ENCODE results near the gene MAN1C1. TPM values are rescaled to one million over a fixed set of nuclear protein-coding genes. Genes with fewer than 3 reads are reported as not detected.

Gene MAN1C1
- polyA plus RNA-seq, 1 donor from 2014 or later = 1.3 TPM

DNA sequence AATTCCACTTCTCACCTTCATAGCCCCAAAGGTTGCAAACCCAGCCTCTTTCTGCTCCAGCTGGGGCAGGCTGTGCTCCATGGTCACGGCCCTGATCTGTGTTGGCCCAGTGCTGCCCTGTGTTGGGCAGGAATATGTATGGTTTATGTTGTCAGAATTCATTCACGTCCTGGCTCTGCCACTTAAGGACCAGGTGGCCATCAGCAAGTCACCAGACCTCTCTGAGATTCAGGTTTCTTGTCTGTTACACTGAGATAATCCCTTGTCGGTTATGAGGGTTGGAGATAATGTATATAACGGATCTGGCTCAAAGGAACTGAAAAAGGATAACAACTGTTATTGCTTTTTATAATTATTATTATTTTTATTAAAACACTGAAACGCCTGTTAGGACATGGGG lies 144.3 kb downstream of the MAN1C1 start:
- H3K4me2 ChIP-seq (ENCODE audit: low read length) = no peak overlapping the region
- no peaks in the 10 kb centered on the region for H3K9me2 ChIP-seq (ENCODE audit: insufficient read depth, low read length)
- H3K9me3 ChIP-seq (ENCODE audit: low read length) = no peaks in the 10 kb centered on the region
- no peaks in the 10 kb centered on the region for H3F3A ChIP-seq (ENCODE audit: insufficient read depth, low read length, poor library complexity, severe bottlenecking)
- TF ChIP-seq MXI1 (conservative IDR thresholded peaks at IDR 0.05; ENCODE audit: poor library complexity, severe bottlenecking) = no peak
- TF ChIP-seq RAD21 (conservative IDR thresholded peaks at IDR 0.05) = no peak
- TF ChIP-seq, protein P1, sequence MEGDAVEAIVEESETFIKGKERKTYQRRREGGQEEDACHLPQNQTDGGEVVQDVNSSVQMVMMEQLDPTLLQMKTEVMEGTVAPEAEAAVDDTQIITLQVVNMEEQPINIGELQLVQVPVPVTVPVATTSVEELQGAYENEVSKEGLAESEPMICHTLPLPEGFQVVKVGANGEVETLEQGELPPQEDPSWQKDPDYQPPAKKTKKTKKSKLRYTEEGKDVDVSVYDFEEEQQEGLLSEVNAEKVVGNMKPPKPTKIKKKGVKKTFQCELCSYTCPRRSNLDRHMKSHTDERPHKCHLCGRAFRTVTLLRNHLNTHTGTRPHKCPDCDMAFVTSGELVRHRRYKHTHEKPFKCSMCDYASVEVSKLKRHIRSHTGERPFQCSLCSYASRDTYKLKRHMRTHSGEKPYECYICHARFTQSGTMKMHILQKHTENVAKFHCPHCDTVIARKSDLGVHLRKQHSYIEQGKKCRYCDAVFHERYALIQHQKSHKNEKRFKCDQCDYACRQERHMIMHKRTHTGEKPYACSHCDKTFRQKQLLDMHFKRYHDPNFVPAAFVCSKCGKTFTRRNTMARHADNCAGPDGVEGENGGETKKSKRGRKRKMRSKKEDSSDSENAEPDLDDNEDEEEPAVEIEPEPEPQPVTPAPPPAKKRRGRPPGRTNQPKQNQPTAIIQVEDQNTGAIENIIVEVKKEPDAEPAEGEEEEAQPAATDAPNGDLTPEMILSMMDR (IDR thresholded peaks at IDR 0.05; ENCODE audit: poor library complexity, severe bottlenecking) = no peak
- no peak for TF ChIP-seq TAF1 (IDR thresholded peaks at IDR 0.05; ENCODE audit: low read depth)
- TF ChIP-seq, protein P2, sequence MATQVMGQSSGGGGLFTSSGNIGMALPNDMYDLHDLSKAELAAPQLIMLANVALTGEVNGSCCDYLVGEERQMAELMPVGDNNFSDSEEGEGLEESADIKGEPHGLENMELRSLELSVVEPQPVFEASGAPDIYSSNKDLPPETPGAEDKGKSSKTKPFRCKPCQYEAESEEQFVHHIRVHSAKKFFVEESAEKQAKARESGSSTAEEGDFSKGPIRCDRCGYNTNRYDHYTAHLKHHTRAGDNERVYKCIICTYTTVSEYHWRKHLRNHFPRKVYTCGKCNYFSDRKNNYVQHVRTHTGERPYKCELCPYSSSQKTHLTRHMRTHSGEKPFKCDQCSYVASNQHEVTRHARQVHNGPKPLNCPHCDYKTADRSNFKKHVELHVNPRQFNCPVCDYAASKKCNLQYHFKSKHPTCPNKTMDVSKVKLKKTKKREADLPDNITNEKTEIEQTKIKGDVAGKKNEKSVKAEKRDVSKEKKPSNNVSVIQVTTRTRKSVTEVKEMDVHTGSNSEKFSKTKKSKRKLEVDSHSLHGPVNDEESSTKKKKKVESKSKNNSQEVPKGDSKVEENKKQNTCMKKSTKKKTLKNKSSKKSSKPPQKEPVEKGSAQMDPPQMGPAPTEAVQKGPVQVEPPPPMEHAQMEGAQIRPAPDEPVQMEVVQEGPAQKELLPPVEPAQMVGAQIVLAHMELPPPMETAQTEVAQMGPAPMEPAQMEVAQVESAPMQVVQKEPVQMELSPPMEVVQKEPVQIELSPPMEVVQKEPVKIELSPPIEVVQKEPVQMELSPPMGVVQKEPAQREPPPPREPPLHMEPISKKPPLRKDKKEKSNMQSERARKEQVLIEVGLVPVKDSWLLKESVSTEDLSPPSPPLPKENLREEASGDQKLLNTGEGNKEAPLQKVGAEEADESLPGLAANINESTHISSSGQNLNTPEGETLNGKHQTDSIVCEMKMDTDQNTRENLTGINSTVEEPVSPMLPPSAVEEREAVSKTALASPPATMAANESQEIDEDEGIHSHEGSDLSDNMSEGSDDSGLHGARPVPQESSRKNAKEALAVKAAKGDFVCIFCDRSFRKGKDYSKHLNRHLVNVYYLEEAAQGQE (IDR thresholded peaks at IDR 0.05; ENCODE audit: borderline replicate concordance) = no peak
- no peak for TF ChIP-seq EP300 (conservative IDR thresholded peaks at IDR 0.05; ENCODE audit: poor library complexity, severe bottlenecking)
- no peak for TF ChIP-seq EZH2 (IDR thresholded peaks at IDR 0.05; ENCODE audit: borderline replicate concordance, insufficient read depth, low read length, poor library complexity, severe bottlenecking)
- no peak for TF ChIP-seq POLR2AphosphoS5 (IDR thresholded peaks at IDR 0.05)
- no peak for TF ChIP-seq SMC3 (conservative IDR thresholded peaks at IDR 0.05; ENCODE audit: poor library complexity)
- no peaks in the 10 kb centered on the region for H3K79me2 ChIP-seq (replicated peaks; ENCODE audit: insufficient read depth, low read length)
- no peaks in the 10 kb centered on the region for H3K27me3 ChIP-seq (ENCODE audit: insufficient read depth, low read depth, low read length)
- H4K20me1 ChIP-seq (ENCODE audit: insufficient read depth) = no peaks in the 10 kb centered on the region
- no peaks in the 10 kb centered on the region for H3K36me3 ChIP-seq (ENCODE audit: insufficient read depth, low read length)
- no peak overlapping the region for H2AFZ ChIP-seq (ENCODE audit: low read depth, low read length)
- H3K9ac ChIP-seq (ENCODE audit: low read length) = no peak overlapping the region
- no peak overlapping the region for H3K4me3 ChIP-seq (ENCODE audit: low read length)
- H3K27ac ChIP-seq (ENCODE audit: low read length) = no peak overlapping the region

DNA sequence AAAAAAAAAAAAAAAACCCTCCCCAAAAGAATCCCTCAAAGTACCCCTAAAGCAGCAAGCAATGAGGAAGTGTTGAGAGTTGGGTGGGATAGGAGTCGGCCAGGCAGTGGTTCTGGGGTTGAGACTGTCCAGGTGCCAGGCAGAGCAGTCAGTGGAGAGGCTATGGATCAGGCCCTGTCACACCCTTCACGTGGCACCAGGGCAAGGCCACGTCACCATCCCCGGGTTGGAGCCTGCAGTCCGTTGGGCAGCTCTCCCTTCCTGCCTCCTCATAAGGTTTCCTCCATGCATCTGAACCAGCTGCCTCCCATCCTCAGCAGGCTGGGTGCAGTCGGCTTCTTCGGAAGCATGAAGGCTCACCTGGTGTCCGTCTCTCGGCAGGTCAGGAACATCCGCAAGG lies 146.9 kb downstream of the MAN1C1 start:
- Histone ChIP-seq H3K9me3 (ENCODE audit: low read length) (no peaks in the 10 kb centered on the region), H2AFZ (ENCODE audit: low read depth, low read length) (no peak overlapping the region), H3F3A (ENCODE audit: insufficient read depth, low read length, poor library complexity, severe bottlenecking) (no peaks in the 10 kb centered on the region), H4K20me1 (ENCODE audit: insufficient read depth) (no peaks in the 10 kb centered on the region), H3K9me2 (ENCODE audit: insufficient read depth, low read length) (no peaks in the 10 kb centered on the region), H3K36me3 (ENCODE audit: insufficient read depth, low read length) (no peaks in the 10 kb centered on the region), H3K9ac (ENCODE audit: low read length) (no peak overlapping the region), H3K79me2 (replicated peaks; ENCODE audit: insufficient read depth, low read length) (no peaks in the 10 kb centered on the region), H3K27me3 (ENCODE audit: insufficient read depth, low read depth, low read length) (no peaks in the 10 kb centered on the region), H3K27ac (ENCODE audit: low read length) (no peak overlapping the region), H3K4me2 (ENCODE audit: low read length) (no peak overlapping the region), H3K4me3 (ENCODE audit: low read length) (no peak overlapping the region)
- TF ChIP-seq, protein P1 (IDR thresholded peaks at IDR 0.05; ENCODE audit: poor library complexity, severe bottlenecking) = no peak
- TF ChIP-seq TAF1 (IDR thresholded peaks at IDR 0.05; ENCODE audit: low read depth) = no peak
